ENCODE measurements around the gene WDFY3. TPM values are rescaled to one million over a fixed set of nuclear protein-coding genes. Genes with fewer than 3 reads are reported as not detected.

The WDFY3 gene
- total and polyA plus RNA-seq, 2 experiments from 2014 or later, result 8.0 to 89.0 TPM

GRCh38 chr4:84786478-84786877, 180.0 kb downstream of the WDFY3 start:
- no peak for ATAC-seq
- H3K79me2 ChIP-seq (replicated peaks; ENCODE audit: insufficient read depth), result no peaks in the 10 kb centered on the region
- TF ChIP-seq ZNF114 (CRISPR knock-in tag; IDR thresholded peaks at IDR 0.05) (no peak), ETS1 (IDR thresholded peaks at IDR 0.05) (no peak), ZNF462 (CRISPR knock-in tag; IDR thresholded peaks at IDR 0.05) (no peak), EZH2 (IDR thresholded peaks at IDR 0.05; ENCODE audit: low read depth, unreplicated experiment) (no peak), JUNB (IDR thresholded peaks at IDR 0.05; ENCODE audit: unreplicated experiment) (no peak), CTCF (conservative IDR thresholded peaks at IDR 0.05; ENCODE audit: low read depth in 2 of 2) (no peak), REST (IDR thresholded peaks at IDR 0.05; ENCODE audit: unreplicated experiment) (no peak), ZNF331 (CRISPR knock-in tag; IDR thresholded peaks at IDR 0.05; ENCODE audit: low read depth) (no peak), POLR2AphosphoS5 (IDR thresholded peaks at IDR 0.05; ENCODE audit: low read depth) (no peak), STAT1 (IDR thresholded peaks at IDR 0.05; ENCODE audit: unreplicated experiment) (no peak), EZH2phosphoT487 (IDR thresholded peaks at IDR 0.05; ENCODE audit: unreplicated experiment) (no peak), NANOG (IDR thresholded peaks at IDR 0.05; ENCODE audit: borderline replicate concordance) (no peak), CREB1 (CRISPR knock-in tag; IDR thresholded peaks at IDR 0.05; ENCODE audit: low read depth) (no peak)

More at GRCh38 chr4:84786478-84786877, 180.0 kb downstream of the WDFY3 start:
- no peak overlapping the region for H3K27ac Mint-ChIP-seq
- Histone ChIP-seq H3K4me2 (no peak overlapping the region), H4K20me1 (replicated peaks; ENCODE audit: insufficient read depth) (no peaks in the 10 kb centered on the region), H2AFZ (no peak overlapping the region), H3F3A (replicated peaks; ENCODE audit: low read depth) (no peaks in the 10 kb centered on the region), H3K9me2 (ENCODE audit: insufficient read depth) (no peaks in the 10 kb centered on the region), H3K4me1 (ENCODE audit: insufficient read depth) (no peaks in the 10 kb centered on the region), H3K27me3 (ENCODE audit: insufficient read depth) (no peaks in the 10 kb centered on the region), H3K4me3 (no peak overlapping the region), H3K27ac (ENCODE audit: low read depth) (no peak overlapping the region), H3K36me3 (ENCODE audit: insufficient read depth) (peaks cover 28% of the 10 kb centered on the region; the same call in 1 of the 2 replicates)
- H3K36me3 Mint-ChIP-seq (ENCODE audit: low read depth), result peaks cover 36% of the 10 kb centered on the region
- H3K9me3 Mint-ChIP-seq, result no peaks in the 10 kb centered on the region
- H3K4me3 Mint-ChIP-seq, result no peak overlapping the region
- peaks cover 2% of the 10 kb centered on the region for H3K27me3 Mint-ChIP-seq (ENCODE audit: insufficient read depth, low read depth, poor library complexity)
- H3K4me1 Mint-ChIP-seq, result no peaks in the 10 kb centered on the region
- DNase-seq (ENCODE audit: low spot score), result no peak
